Measurements from ENCODE around the gene SNX11.
"Not testable (repeated sequence)": the region's sequence is repeated elsewhere in the genome, so short reads cannot be mapped to it uniquely, and the experiment has no call there.

SNX11 gene

GRCh38 chr17:48107137-48108055 is at the start of gene SNX11:
SNX11 (plus strand) TSS chr17:48107766; CDS start chr17:48112044, 4,278 bp downstream.
- DNase-seq = peak; percentile 63

DNA sequence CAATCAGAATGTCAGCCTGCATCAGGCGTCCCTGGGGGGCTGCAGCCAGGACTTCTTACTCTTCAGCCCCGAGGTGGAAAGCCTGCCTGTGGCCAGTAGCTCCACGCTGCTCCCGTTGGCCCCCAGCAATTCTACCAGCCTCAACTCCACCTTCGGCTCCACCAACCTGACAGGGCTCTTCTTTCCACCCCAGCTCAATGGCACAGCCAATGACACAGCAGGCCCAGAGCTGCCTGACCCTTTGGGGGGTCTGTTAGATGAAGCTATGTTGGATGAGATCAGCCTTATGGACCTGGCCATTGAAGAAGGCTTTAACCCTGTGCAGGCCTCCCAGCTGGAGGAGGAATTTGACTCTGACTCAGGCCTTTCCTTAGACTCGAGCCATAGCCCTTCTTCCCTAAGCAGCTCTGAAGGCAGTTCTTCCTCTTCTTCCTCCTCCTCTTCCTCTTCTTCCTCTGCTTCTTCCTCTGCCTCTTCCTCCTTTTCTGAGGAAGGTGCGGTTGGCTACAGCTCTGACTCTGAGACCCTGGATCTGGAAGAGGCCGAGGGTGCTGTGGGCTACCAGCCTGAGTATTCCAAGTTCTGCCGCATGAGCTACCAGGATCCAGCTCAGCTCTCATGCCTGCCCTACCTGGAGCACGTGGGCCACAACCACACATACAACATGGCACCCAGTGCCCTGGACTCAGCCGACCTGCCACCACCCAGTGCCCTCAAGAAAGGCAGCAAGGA is 49.0 kb upstream of the SNX11 start:
- DNase-seq = no peak

DNA sequence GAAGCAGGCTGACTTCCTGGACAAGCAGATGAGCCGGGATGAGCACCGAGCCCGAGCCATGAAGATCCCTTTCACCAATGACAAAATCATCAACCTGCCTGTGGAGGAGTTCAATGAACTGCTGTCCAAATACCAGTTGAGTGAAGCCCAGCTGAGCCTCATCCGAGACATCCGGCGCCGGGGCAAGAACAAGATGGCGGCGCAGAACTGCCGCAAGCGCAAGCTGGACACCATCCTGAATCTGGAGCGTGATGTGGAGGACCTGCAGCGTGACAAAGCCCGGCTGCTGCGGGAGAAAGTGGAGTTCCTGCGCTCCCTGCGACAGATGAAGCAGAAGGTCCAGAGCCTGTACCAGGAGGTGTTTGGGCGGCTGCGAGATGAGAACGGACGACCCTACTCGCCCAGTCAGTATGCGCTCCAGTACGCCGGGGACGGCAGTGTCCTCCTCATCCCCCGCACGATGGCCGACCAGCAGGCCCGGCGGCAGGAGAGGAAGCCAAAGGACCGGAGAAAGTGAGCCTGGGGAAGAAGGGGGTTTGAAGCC is 48.4 kb upstream of the SNX11 start:
- DNase-seq = no peak

GRCh38 chr17:48060249-48060648 is 47.3 kb upstream of the SNX11 start:
- no peak for DNase-seq

GRCh38 chr17:48062273-48062672 is 45.3 kb upstream of the SNX11 start:
- no peak for DNase-seq

- DNase-seq = no peak
Measured at GRCh38 chr17:48064638-48065037, 42.9 kb upstream of the SNX11 start.

- no peak for DNase-seq
Measured at GRCh38 chr17:48066192-48066591, 41.4 kb upstream of the SNX11 start.

- DNase-seq = no peak
Measured at GRCh38 chr17:48066656-48067055, 40.9 kb upstream of the SNX11 start.

DNA sequence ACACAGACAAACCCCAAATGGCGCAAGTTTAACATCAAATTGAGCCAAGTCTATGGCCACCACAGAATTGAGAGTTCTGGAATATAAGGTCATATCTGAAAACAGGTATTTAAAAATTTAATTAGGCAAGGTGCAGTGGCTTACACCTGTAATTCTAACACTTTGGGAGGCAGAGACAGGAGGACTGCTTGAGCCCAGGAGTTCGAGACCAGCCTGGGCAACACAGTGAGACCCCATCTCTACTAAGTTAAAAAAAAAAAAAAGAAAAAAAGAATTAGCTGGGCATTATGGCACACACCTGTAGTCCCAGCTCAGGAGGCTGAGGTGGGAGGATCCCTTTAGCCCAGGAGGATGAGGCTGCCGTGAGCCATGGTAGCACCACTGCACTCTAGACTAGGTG is 40.3 kb upstream of the SNX11 start:
- DNase-seq = no peak

DNA sequence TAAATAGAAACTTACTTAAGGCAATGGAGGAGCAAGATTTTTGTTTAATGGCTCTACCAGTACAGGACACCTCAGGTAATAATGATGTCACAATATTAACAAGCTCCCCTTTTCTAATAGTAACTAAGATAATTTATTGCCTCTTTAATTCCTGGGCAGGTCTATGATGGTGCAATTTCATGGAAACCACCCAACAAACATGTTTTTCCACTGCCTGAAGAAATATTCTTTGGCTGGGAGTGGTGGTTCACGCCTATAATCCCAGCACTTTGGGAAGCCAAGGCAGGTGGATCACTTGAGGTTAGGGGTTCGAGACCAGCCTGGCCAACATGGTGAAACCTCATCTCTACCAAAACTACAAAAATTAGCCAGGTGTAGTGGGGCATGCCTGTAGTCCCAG is 39.8 kb upstream of the SNX11 start:
- DNase-seq = not testable (repeated sequence)

GRCh38 chr17:48068491-48068961 is 39.0 kb upstream of the SNX11 start:
- no peak for DNase-seq

- no peak for DNase-seq
Measured at GRCh38 chr17:48070195-48070594, 37.4 kb upstream of the SNX11 start.

- no peak for DNase-seq
Measured at GRCh38 chr17:48071654-48072053, 35.9 kb upstream of the SNX11 start.

- DNase-seq = not testable (repeated sequence)
Measured at GRCh38 chr17:48072811-48073210, 34.8 kb upstream of the SNX11 start.

- DNase-seq = not testable (repeated sequence)
Measured at GRCh38 chr17:48073566-48074094, 33.9 kb upstream of the SNX11 start.

GRCh38 chr17:48074322-48075081 is 33.1 kb upstream of the SNX11 start:
- DNase-seq = no peak

DNA sequence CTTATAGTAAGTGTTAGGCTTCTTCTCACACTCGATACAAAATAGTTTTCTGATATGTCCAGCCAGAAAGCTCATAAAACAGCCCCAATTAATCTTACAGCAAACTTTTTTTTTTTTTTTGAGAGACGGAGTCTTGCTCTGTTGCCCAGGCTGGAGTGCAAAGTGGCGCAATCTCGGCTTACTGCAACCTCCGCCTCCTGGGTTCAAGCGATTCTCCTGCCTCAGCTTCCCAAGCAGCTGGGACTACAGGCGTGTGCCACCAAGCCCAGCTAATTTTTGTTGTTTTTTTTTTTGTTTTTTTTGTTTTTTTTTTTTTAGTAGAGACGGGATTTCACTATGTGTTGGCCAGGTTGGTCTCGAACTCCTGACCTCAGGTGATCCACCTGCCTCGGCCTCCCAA is 30.4 kb upstream of the SNX11 start:
- not testable (repeated sequence) for DNase-seq

DNA sequence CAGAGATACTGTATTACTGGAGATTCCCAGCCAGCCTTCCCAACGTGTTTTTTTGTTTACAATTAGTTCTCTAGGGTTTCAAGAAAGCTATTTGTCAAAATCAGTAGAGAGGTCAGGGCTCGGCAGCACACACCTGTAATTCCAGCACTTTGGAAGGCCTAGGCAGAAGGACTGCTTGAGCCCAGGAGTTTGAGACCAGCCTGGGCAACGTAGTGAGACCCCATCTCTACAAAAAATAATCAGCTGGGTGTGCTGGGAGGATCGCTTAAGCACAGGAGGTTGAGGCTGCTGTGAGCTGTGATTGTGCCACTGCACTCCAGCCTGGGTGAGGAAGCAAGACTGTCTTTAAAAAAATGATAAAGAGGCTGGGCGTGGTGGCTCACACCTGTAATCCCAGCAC is 25.7 kb upstream of the SNX11 start:
- no peak for DNase-seq

- DNase-seq = no peak
Measured at GRCh38 chr17:48084932-48085331, 22.6 kb upstream of the SNX11 start.

GRCh38 chr17:48093341-48094045 is 14.1 kb upstream of the SNX11 start:
- DNase-seq = no peak

GRCh38 chr17:48095611-48096010 is 12.0 kb upstream of the SNX11 start:
- no peak for DNase-seq

DNA sequence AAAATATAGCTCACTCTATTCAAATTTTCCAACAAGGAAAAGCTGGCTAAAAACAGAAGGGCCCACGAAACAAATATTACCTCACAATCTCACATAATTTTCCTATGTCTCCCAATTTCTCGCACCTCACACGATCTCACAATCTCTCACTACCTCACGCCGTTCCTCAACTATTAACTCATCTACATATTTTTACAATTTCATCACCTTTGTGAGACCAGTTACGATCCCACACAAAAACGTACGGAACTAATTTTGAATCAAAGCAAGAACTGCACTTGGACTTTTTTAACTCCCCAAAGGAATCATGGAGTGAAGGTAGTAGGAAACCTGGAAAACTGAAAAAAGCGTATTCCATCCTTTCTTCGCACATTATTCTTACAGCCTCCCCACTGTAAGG is 7.4 kb upstream of the SNX11 start:
- DNase-seq = no peak

Measured in NCI-H2081 treated with DMSO at 0.1 percent for 48 hours (cell line).